NCI-H226 (cell line): ENCODE measurements around the gene RHEBL1.

Experiments
- DNase-seq: peaks from one replicate; pipeline ENCODE4 v3.0.0-alpha.2; 2015

RHEBL1 gene

GRCh38 chr12:49034286-49034622 lies 35.5 kb downstream of the RHEBL1 start:
- DNase-seq: no peak

- DNase-seq: no peak
These were observed 36.0 kb downstream of the RHEBL1 start for GRCh38 chr12:49033611-49034285.

GRCh38 chr12:49032679-49033447 lies 36.9 kb downstream of the RHEBL1 start:
- no peak for DNase-seq

- no peak for DNase-seq
These were observed 37.5 kb downstream of the RHEBL1 start for GRCh38 chr12:49032276-49032675.

DNA sequence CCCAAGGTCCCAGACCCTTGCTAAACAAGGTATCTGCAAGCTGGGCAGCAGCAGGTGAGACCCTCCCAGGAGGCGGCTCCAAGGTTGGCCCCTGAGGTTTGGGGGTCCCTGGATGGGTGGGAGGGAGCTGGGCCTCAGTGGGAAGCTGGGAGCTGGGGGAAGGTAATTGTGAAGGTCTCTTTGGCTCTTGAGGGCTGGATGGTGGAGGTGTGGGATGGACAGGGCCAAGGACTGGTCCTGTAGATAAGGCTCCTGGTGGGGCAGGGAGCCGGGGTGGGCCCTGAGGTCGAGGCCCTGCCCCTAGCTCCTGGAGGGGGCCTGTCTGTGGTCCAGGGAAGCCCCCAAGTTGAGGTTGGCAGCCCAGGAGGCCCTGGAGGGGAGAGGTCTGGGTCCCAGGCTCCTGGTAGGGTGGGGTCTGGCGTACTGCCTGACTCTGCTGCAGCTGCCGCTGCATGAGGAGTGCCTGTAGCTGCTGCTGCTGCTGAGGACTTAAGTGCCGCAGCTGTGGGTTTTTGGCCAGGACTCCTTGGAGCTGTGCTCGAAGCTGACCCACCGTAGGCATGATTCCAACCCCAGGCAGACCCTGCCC lies 38.1 kb downstream of the RHEBL1 start:
- DNase-seq: no peak

- DNase-seq: no peak
These were observed 38.8 kb downstream of the RHEBL1 start for GRCh38 chr12:49030714-49031572.

GRCh38 chr12:49030119-49030518 lies 39.7 kb downstream of the RHEBL1 start:
- no peak for DNase-seq

- no peak for DNase-seq
These were observed 41.0 kb downstream of the RHEBL1 start for GRCh38 chr12:49028666-49029275.

- no peak for DNase-seq
These were observed 41.8 kb downstream of the RHEBL1 start for GRCh38 chr12:49027846-49028555.

DNA sequence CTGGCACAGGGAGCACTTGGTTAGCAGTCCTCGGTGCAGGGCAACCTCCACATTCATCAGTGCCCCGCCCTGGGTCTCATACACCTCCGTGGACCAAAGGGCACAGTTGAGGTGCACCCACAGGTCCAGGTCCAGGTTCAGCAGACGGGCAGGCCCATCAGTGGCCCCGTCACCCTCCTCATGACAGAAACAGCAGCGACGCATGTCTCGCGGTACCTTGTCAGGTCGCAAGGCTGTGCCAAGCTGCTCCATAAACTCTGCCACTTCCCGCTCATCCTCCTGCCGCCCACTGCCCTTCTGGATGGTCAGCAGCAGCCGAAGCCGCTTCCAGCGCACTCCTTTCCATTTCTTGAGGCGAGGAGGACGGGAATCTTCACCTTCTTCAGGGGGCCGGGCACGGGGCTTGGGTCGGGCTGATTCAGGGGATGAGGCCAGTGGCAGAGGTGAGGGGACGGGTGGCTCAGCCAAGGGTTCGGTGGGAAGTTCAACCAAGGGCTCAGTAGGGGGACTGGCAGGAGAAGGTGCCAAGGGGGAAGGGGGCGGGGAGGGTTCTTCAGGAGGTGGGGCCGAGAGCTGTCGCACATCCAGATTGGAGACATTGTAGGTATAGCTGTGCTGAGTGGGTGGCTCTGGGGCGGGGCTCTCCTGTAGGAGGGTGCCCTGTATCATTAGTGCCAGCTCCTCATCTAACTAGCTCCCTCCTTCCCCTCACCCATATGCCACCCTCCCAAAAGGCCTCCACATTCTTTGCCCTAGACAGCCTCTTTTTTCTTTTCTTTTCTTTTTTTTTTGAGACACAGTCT lies 42.9 kb downstream of the RHEBL1 start:
- DNase-seq: no peak

DNA sequence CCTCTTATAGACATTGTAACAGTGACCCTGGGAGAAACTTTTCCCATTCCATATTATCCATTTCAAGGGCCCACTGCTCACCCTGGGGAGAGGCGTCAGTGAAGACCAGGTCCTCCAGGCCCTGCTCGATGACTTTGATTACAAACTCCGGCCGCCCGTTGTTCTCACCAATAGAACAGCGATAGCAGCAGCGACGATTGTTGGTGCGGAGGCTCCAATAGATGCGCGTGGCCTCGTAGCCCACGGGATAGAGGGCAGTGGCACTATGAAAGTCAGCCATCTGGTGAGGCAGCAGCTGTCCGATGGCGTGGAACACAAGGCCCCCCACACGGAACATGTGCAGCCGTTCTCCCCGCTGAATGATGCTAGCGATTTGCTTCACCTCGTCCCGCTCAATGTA lies 43.7 kb downstream of the RHEBL1 start:
- DNase-seq: no peak

DNA sequence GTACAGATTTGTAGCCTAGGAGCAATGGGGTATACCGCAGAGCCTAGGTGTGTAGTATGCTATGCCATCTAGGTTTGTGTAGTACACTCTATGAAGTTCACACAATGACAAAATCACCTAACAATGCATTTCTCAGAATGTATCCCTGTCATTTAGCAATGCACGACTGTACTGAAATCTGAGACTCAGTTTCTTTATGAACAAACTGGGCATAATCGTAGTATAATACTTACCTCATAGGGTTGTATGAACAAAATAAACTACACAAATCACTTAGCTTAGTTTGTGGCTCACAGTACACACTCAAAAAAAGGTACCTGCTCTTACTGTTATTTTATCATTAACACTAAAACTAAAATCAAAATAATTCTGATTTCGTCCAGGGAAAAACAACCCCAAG lies 44.3 kb downstream of the RHEBL1 start:
- DNase-seq: no peak

DNA sequence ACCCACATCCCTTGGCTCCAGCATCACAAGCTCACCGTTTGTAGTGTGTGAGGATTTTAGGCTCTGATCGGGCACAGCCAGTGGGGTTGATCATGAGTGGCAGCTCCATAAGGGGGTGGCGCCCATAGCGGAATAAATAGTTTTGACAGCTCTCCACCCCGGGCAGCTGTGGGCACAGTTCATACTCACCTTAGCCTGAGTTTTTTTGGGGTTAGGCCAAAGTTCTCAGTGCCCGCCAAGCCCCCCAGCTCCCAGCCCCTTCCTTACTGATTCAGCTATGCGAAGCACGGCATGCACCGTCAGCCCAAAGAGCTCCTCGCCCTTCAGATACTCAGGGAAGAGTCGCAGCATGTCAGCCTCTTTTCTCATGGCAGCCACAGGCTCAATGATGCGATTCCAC lies 45.2 kb downstream of the RHEBL1 start:
- DNase-seq: no peak

GRCh38 chr12:49023812-49024211 lies 46.0 kb downstream of the RHEBL1 start:
- DNase-seq: no peak

- DNase-seq: no peak
These were observed 47.1 kb downstream of the RHEBL1 start for GRCh38 chr12:49022558-49023178.

- DNase-seq: no peak
These were observed 48.4 kb downstream of the RHEBL1 start for GRCh38 chr12:49021292-49021915.

GRCh38 chr12:49020441-49020840 lies 49.3 kb downstream of the RHEBL1 start:
- no peak for DNase-seq

DNA sequence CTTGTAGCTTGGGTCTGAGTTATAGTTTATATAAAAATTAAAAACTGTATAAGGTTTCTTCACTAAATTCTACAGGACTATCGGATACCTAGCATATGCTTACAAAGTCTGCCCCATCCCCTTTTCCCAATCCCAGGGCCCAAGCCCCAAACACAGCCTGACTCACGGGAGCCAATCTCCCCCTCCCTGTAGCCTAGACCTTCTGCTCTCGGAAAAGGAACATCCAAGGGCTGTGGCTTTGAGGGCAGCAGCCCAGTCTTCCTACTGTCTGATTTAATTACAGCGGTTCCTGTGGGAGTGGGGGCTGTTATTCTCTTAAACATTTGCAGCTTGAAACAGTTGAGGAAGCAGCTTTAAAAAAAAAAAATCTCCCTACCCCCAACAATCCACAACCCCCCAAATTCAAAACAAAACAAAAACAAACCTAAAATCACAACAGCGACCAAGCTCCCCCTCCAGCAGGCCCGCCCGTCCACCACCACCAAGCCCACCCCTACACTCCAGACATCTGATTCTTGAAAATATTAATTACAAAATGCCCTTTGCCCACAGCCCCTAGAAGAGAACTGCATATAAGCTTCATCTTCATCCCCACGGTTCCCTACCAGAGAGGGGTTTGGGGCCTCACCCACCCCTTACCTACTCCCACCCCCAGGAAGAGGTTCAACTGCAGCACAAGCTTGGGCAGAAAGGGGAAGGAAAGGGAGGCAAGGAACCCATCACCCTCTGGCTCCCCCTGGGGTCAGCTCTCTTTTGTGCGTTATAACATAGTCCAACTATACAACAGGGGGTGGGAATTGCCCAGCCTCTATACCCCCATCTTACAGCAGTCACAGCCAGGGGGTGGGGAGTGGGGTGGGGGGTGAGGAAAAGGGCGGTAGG lies 50.1 kb downstream of the RHEBL1 start:
- DNase-seq: peak; percentile 20

DNA sequence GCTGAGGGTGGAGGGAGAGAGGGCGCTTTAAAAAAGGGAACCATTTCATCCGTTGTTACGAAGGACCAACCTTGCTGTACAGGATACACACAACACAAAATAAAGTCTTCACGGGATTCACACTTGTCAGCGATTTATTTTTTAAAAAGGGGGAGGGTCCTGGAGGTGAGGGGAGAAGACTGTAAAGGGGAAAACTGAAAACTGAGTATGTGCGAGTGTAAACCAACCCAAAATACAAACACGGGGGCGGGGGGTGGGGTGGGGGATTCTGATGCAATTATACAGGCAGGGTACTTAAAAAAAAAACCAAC lies 50.7 kb downstream of the RHEBL1 start:
- DNase-seq: no peak
